SK-N-SH treated with all-trans-retinoic acid at 6 μM for 48 hours (cell line): ENCODE results near the gene ARMC2.
"Not testable (repeated sequence)": the region's sequence is repeated elsewhere in the genome, so short reads cannot be mapped to it uniquely, and the experiment has no call there.

ENCODE experiments used
- ATAC-seq: fragments of 200-7000 bp; cut with Tn5 transposase; 3 replicates; pipeline ENCODE4 v1.9.1; 2020; ENCODE audit warnings: mild to moderate bottlenecking, moderate library complexity
- ARNTL ChIP-seq: fragments of 450-650 bp; formaldehyde crosslinking; IDR thresholded peaks from 2 replicates; pipeline ENCODE4 v1.5.0; 2020; ENCODE audit warnings: low read depth, mild to moderate bottlenecking, moderate library complexity, borderline replicate concordance
- BACH2 ChIP-seq: fragments of 250-450 bp; sonication (Bioruptor Pico); IDR thresholded peaks from 2 replicates; pipeline ENCODE4 v1.9.0; 2021; ENCODE audit warnings: mild to moderate bottlenecking, borderline replicate concordance
- CSDC2 ChIP-seq: fragments of 250-450 bp; sonication (Bioruptor Pico); IDR thresholded peaks from 2 replicates; pipeline ENCODE4 v1.5.0; 2020; ENCODE audit warnings: mild to moderate bottlenecking, moderate library complexity
- CSRNP3 ChIP-seq: fragments of 250-450 bp; sonication (Bioruptor Pico); IDR thresholded peaks from 2 replicates; pipeline ENCODE4 v1.5.1; 2021; ENCODE audit warnings: mild to moderate bottlenecking, moderate library complexity
- ISL1 ChIP-seq: fragments of 250-450 bp; sonication (Bioruptor Pico); IDR thresholded peaks from 2 replicates; pipeline ENCODE4 v2.1.2; 2022; ENCODE audit warnings: mild to moderate bottlenecking, moderate library complexity
- PPARA ChIP-seq: fragments of 250-450 bp; sonication (Bioruptor Pico); IDR thresholded peaks from 2 replicates; pipeline ENCODE4 v1.5.0; 2020; ENCODE audit warnings: mild to moderate bottlenecking, borderline replicate concordance
- RARB ChIP-seq: fragments of 250-450 bp; sonication (Bioruptor Pico); IDR thresholded peaks from 2 replicates; pipeline ENCODE4 v1.8.0; 2021; ENCODE audit warnings: mild to moderate bottlenecking, moderate library complexity
- SNAI2 ChIP-seq: fragments of 250-450 bp; sonication (Bioruptor Pico); IDR thresholded peaks from 2 replicates; pipeline ENCODE4 v1.5.0; 2020; ENCODE audit warnings: mild to moderate bottlenecking, moderate library complexity
- TCF4 ChIP-seq: fragments of 250-450 bp; sonication (Bioruptor Pico); IDR thresholded peaks from 2 replicates; pipeline ENCODE4 v1.8.0; 2021; ENCODE audit warnings: mild to moderate bottlenecking, moderate library complexity, borderline replicate concordance
- TOX ChIP-seq: fragments of 250-450 bp; sonication (Bioruptor Pico); IDR thresholded peaks from 2 replicates; pipeline ENCODE4 v1.8.0; 2021; ENCODE audit warnings: mild to moderate bottlenecking, moderate library complexity, borderline replicate concordance
- ZC3H10 ChIP-seq: fragments of 250-450 bp; sonication (Bioruptor Pico); IDR thresholded peaks from 2 replicates; pipeline ENCODE4 v1.5.1; 2021; ENCODE audit warnings: mild to moderate bottlenecking, moderate library complexity
- ZFP3 ChIP-seq: fragments of 250-450 bp; sonication (Bioruptor Pico); IDR thresholded peaks from 2 replicates; pipeline ENCODE4 v1.5.0; 2020; ENCODE audit warnings: mild to moderate bottlenecking, moderate library complexity
- ZFP30 ChIP-seq: fragments of 450-650 bp; formaldehyde crosslinking; IDR thresholded peaks from 2 replicates; pipeline ENCODE4 v1.5.0; 2022; ENCODE audit warnings: mild to moderate bottlenecking, moderate library complexity
- ZNF8 ChIP-seq: fragments of 450-650 bp; formaldehyde crosslinking; IDR thresholded peaks from 2 replicates; pipeline ENCODE4 v1.5.0; 2020; ENCODE audit warnings: mild to moderate bottlenecking, moderate library complexity
- TF ChIP-seq, protein P1 (sequence below): fragments of 250-450 bp; sonication (Bioruptor Pico); IDR thresholded peaks from 2 replicates; pipeline ENCODE4 v1.8.0; 2021; ENCODE audit warnings: low read depth, mild to moderate bottlenecking, moderate library complexity, borderline replicate concordance
- TF ChIP-seq, protein P2 (sequence below): fragments of 250-450 bp; sonication (Bioruptor Pico); IDR thresholded peaks from 2 replicates; pipeline ENCODE4 v1.5.1; 2020; ENCODE audit warnings: low read depth, mild to moderate bottlenecking, moderate library complexity
- TF ChIP-seq, protein P3 (sequence below): fragments of 250-450 bp; sonication (Bioruptor Pico); IDR thresholded peaks from 2 replicates; pipeline ENCODE4 v1.5.0; 2020; ENCODE audit warnings: mild to moderate bottlenecking, moderate library complexity

The ARMC2 gene

GRCh38 chr6:108850669-108851465 lies 2.6 kb downstream of the ARMC2 start (continued):
- TF ChIP-seq, protein P1, sequence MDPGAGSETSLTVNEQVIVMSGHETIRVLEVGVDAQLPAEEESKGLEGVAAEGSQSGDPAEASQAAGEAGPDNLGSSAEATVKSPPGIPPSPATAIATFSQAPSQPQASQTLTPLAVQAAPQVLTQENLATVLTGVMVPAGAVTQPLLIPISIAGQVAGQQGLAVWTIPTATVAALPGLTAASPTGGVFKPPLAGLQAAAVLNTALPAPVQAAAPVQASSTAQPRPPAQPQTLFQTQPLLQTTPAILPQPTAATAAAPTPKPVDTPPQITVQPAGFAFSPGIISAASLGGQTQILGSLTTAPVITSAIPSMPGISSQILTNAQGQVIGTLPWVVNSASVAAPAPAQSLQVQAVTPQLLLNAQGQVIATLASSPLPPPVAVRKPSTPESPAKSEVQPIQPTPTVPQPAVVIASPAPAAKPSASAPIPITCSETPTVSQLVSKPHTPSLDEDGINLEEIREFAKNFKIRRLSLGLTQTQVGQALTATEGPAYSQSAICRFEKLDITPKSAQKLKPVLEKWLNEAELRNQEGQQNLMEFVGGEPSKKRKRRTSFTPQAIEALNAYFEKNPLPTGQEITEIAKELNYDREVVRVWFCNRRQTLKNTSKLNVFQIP (CRISPR knock-in tag): no peak
- TF ChIP-seq ARNTL (CRISPR knock-in tag): no peak
- TF ChIP-seq ISL1 (CRISPR knock-in tag): no peak
- TF ChIP-seq ZFP3: no peak
- TF ChIP-seq TCF4 (CRISPR knock-in tag): no peak
- TF ChIP-seq ZFP30 (CRISPR knock-in tag): no peak
- TF ChIP-seq TOX (CRISPR knock-in tag): no peak

GRCh38 chr6:108851756-108852155 lies 3.5 kb downstream of the ARMC2 start:
- TF ChIP-seq TCF4 (CRISPR knock-in tag) (no peak), CSRNP3 (no peak), ZNF8 (CRISPR knock-in tag) (no peak), PPARA (CRISPR knock-in tag) (no peak), ISL1 (CRISPR knock-in tag) (no peak), RARB (no peak), ZFP3 (no peak), SNAI2 (no peak)
- TF ChIP-seq, protein P2, sequence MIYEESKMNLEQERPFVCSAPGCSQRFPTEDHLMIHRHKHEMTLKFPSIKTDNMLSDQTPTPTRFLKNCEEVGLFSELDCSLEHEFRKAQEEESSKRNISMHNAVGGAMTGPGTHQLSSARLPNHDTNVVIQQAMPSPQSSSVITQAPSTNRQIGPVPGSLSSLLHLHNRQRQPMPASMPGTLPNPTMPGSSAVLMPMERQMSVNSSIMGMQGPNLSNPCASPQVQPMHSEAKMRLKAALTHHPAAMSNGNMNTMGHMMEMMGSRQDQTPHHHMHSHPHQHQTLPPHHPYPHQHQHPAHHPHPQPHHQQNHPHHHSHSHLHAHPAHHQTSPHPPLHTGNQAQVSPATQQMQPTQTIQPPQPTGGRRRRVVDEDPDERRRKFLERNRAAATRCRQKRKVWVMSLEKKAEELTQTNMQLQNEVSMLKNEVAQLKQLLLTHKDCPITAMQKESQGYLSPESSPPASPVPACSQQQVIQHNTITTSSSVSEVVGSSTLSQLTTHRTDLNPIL (CRISPR knock-in tag): no peak
- TF ChIP-seq, protein P1 (CRISPR knock-in tag): no peak

GRCh38 chr6:108853077-108853476 lies 4.9 kb downstream of the ARMC2 start:
- ATAC-seq: no peak
- no peak for TF ChIP-seq SNAI2
- no peak for TF ChIP-seq TCF4 (CRISPR knock-in tag)
- TF ChIP-seq CSDC2 (CRISPR knock-in tag): no peak
- no peak for TF ChIP-seq BACH2 (CRISPR knock-in tag)
- no peak for TF ChIP-seq ZC3H10

More at GRCh38 chr6:108851756-108852155, 3.5 kb downstream of the ARMC2 start:
- no peak for ATAC-seq

GRCh38 chr6:108862479-108863191 lies 14.4 kb downstream of the ARMC2 start:
- TF ChIP-seq, protein P3, sequence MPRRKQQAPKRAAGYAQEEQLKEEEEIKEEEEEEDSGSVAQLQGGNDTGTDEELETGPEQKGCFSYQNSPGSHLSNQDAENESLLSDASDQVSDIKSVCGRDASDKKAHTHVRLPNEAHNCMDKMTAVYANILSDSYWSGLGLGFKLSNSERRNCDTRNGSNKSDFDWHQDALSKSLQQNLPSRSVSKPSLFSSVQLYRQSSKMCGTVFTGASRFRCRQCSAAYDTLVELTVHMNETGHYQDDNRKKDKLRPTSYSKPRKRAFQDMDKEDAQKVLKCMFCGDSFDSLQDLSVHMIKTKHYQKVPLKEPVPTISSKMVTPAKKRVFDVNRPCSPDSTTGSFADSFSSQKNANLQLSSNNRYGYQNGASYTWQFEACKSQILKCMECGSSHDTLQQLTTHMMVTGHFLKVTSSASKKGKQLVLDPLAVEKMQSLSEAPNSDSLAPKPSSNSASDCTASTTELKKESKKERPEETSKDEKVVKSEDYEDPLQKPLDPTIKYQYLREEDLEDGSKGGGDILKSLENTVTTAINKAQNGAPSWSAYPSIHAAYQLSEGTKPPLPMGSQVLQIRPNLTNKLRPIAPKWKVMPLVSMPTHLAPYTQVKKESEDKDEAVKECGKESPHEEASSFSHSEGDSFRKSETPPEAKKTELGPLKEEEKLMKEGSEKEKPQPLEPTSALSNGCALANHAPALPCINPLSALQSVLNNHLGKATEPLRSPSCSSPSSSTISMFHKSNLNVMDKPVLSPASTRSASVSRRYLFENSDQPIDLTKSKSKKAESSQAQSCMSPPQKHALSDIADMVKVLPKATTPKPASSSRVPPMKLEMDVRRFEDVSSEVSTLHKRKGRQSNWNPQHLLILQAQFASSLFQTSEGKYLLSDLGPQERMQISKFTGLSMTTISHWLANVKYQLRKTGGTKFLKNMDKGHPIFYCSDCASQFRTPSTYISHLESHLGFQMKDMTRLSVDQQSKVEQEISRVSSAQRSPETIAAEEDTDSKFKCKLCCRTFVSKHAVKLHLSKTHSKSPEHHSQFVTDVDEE (CRISPR knock-in tag): no peak
- TF ChIP-seq TCF4 (CRISPR knock-in tag): no peak
- ATAC-seq: no peak

GRCh38 chr6:108865751-108866286 lies 17.6 kb downstream of the ARMC2 start:
- ATAC-seq: not testable (repeated sequence)
